ENCODE data around the gene UTS2B. TPM values are rescaled to one million over a fixed set of nuclear protein-coding genes. Genes with fewer than 3 reads are reported as not detected.

UTS2B gene
- total and polyA plus RNA-seq, 2 of the 13 experiments (the other 11 are each of a cell fraction or from before 2014, with no cell fraction given) = 0.03 to 0.46 TPM

GRCh38 chr3:191238321-191238817 lies 92.0 kb downstream of the UTS2B start (continued):
- TF ChIP-seq ARID5B (CRISPR knock-in tag; IDR thresholded peaks at IDR 0.05) (peak; percentile 49; the same call in 1 of the 2 replicates), E2F1 (CRISPR knock-in tag; IDR thresholded peaks at IDR 0.05) (no peak), ZNF337 (CRISPR knock-in tag; IDR thresholded peaks at IDR 0.05; ENCODE audit: borderline replicate concordance, low read depth) (no peak)

GRCh38 chr3:191237047-191237882 lies 93.1 kb downstream of the UTS2B start:
- no peak overlapping the region for H3K27ac ChIP-seq (ENCODE audit: extremely low read length, insufficient read depth, low read length)
- H3K4me2 ChIP-seq (ENCODE audit: low read depth, low read length) = no peak overlapping the region
- DNase-seq (ENCODE audit: low spot score) (no peak), ATAC-seq (no peak), FAIRE-seq (no peak)
- H3K27me3 ChIP-seq (ENCODE audit: control insufficient read depth in 1 of 2, insufficient read depth in 2 of 2, low read length in 2 of 2) = no peaks in the 10 kb centered on the region; a peak in 1 of 5 replicates
- intact Hi-C loops (cut with micrococcal nuclease; ENCODE audit: unreplicated experiment) = no loop called here
- H4K20me1 ChIP-seq (ENCODE audit: insufficient read depth, low read length) = no peaks in the 10 kb centered on the region
- in situ Hi-C loops (cut with HindIII; ENCODE audit: extremely low pct_ligation_motif_present, low pct_unique_long_range_greater_than_20kb) = no loop called here
- H3K9me3 ChIP-seq (ENCODE audit: low read length) = no peaks in the 10 kb centered on the region
- WGBS (ENCODE audit: low lambda C conversion rate) = 25% methylated on average over 5 of the region's 5 CpGs
- no TSS peak for BruUV-seq (replicated peaks)
- ChIA-PET POLR2A (no interaction called here), CTCF (ENCODE audit: low intra/inter-chr PET ratio, low total read pairs) (no interaction called here)
- H3K4me3 ChIP-seq (replicated peaks in 1 of 3; ENCODE audit: insufficient read depth in 1 of 3, low read depth in 2 of 3, low read length in 3 of 3) = no peak overlapping the region
- no peak overlapping the region for H3K9ac ChIP-seq (ENCODE audit: insufficient read depth, low read depth, low read length)
- H2AFZ ChIP-seq (ENCODE audit: low read length) = no peak overlapping the region
- no peaks in the 10 kb centered on the region for H3K36me3 ChIP-seq (replicated peaks in 1 of 2; ENCODE audit: control insufficient read depth in 1 of 2, insufficient read depth in 2 of 2, low read length in 2 of 2)
- no peaks in the 10 kb centered on the region for H3K79me2 ChIP-seq (ENCODE audit: insufficient read depth, low read length)
- H3K4me1 ChIP-seq (ENCODE audit: insufficient read depth, low read length) = peaks cover 11% of the 10 kb centered on the region
- TF ChIP-seq DR1 (CRISPR knock-in tag; IDR thresholded peaks at IDR 0.05) (no peak), HNRNPK (IDR thresholded peaks at IDR 0.05; ENCODE audit: low read depth, low read length, poor library complexity, severe bottlenecking) (no peak), GZF1 (CRISPR knock-in tag; IDR thresholded peaks at IDR 0.05) (no peak), U2AF2 (IDR thresholded peaks at IDR 0.05; ENCODE audit: low read depth, low read length) (no peak), RFXAP (CRISPR knock-in tag; IDR thresholded peaks at IDR 0.05; ENCODE audit: borderline replicate concordance) (no peak), NCOA5 (CRISPR knock-in tag; IDR thresholded peaks at IDR 0.05) (no peak), SRY (CRISPR knock-in tag; IDR thresholded peaks at IDR 0.05) (no peak)
